PFSK-1 (cell line): Measurements from ENCODE around the gene MRPS12.

Experiments used
- FOXP2 ChIP-seq: optimal IDR thresholded peaks from 2 replicates; pipeline ENCODE3; 2011; ENCODE audit warnings: borderline replicate concordance, control low read depth, inconsistent platforms; ENCODE audit not compliant: insufficient read depth; ENCODE audit errors: extremely low read length, extremely low read depth
- POLR2AphosphoS5 ChIP-seq: IDR thresholded peaks from 2 replicates; pipeline ENCODE4 v1.6.1; 2012; ENCODE audit warnings: low read depth, mild to moderate bottlenecking, control low read depth, low read length, moderate library complexity
- SIN3A ChIP-seq: IDR thresholded peaks from 2 replicates; pipeline ENCODE4 v1.6.1; 2012; ENCODE audit warnings: mild to moderate bottlenecking, low read length, moderate library complexity, borderline replicate concordance; ENCODE audit not compliant: insufficient read depth
- TAF1 ChIP-seq: IDR thresholded peaks from 2 replicates; pipeline ENCODE4 v1.6.1; 2012; ENCODE audit warnings: low read length, control low read depth, borderline replicate concordance; ENCODE audit not compliant: insufficient read depth
- TF ChIP-seq, protein P1 (sequence below), 2 experiments: IDR thresholded peaks; 2 replicates each; pipeline versions ENCODE4 v1.6.1 to v1.8.0; 2011 to 2012; ENCODE audit warnings: low read depth in 2 of 2, low read length in 2 of 2, control low read depth in 1 of 2, inconsistent platforms in 1 of 2, mild to moderate bottlenecking in 1 of 2, moderate library complexity in 1 of 2; ENCODE audit not compliant: insufficient read depth in 1 of 2

MRPS12 gene

DNA sequence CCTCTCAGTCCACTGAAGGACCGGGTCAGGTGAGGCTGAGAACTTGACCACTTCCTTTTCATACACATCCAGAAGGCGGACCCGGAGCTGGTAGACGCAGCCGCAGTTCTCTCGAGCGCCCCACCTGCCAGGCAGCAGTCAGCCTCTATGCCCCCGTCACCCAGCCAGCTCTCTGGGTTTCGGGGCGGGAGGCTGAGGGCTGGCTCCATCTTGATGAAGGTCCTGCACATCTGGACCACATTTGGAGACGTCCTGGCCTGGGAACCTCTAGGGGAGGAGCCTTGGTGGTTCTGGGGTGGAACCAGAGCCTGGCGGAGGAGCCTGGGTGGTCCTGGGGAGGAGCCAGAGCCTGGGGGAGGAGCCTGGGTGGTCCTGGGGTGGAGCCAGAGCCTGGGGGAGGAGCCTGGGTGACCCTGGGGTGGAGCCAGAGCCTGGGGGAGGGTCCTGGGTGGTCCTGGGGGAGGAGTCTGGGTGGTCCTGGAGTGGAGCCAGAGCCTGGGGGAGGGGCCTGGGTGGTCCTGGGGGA is 14.3 kb downstream of the MRPS12 start:
- TF ChIP-seq, protein P1, sequence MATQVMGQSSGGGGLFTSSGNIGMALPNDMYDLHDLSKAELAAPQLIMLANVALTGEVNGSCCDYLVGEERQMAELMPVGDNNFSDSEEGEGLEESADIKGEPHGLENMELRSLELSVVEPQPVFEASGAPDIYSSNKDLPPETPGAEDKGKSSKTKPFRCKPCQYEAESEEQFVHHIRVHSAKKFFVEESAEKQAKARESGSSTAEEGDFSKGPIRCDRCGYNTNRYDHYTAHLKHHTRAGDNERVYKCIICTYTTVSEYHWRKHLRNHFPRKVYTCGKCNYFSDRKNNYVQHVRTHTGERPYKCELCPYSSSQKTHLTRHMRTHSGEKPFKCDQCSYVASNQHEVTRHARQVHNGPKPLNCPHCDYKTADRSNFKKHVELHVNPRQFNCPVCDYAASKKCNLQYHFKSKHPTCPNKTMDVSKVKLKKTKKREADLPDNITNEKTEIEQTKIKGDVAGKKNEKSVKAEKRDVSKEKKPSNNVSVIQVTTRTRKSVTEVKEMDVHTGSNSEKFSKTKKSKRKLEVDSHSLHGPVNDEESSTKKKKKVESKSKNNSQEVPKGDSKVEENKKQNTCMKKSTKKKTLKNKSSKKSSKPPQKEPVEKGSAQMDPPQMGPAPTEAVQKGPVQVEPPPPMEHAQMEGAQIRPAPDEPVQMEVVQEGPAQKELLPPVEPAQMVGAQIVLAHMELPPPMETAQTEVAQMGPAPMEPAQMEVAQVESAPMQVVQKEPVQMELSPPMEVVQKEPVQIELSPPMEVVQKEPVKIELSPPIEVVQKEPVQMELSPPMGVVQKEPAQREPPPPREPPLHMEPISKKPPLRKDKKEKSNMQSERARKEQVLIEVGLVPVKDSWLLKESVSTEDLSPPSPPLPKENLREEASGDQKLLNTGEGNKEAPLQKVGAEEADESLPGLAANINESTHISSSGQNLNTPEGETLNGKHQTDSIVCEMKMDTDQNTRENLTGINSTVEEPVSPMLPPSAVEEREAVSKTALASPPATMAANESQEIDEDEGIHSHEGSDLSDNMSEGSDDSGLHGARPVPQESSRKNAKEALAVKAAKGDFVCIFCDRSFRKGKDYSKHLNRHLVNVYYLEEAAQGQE (IDR thresholded peaks at IDR 0.05; ENCODE audit: insufficient read depth in 1 of 2, low read depth in 2 of 2, low read length in 2 of 2): no peak
- TF ChIP-seq FOXP2 (no peak), SIN3A (no peak), POLR2AphosphoS5 (no peak), TAF1 (no peak)

DNA sequence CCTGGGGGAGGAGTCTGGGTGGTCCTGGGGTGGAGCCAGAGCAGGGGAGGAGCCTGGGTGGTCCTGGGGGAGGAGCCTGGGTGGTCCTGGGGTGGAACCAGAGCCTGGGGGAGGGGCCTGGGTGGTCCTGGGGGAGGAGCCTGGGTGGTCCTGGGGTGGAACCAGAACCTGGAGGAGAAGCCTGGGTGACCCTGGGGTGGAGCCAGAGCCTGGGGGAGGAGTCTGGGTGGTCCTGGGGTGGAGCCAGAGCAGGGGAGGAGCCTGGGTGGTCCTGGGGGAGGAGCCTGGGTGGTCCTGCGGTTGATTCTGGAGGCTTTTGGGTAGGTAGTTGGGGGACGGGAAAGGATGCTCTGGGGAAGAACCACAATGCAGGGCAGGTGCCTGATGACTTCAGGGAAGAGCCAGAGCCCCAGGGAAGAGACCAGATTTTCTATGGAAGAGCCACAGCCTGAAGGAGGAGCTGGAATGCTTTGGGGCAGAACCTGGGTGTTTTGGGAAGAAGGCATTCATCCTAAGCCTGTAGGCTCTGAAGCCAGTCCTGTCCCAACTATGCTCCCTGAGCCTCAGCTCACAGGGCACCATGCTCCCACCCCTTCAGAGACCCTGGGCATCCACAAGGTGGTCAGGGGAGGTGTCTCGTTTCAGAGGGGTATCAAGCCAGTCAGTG is 15.0 kb downstream of the MRPS12 start:
- TF ChIP-seq TAF1: no peak
- TF ChIP-seq, protein P1 (IDR thresholded peaks at IDR 0.05; ENCODE audit: insufficient read depth in 1 of 2, low read depth in 2 of 2, low read length in 2 of 2): no peak
- TF ChIP-seq FOXP2: no peak
- no peak for TF ChIP-seq SIN3A
- TF ChIP-seq POLR2AphosphoS5: no peak

DNA sequence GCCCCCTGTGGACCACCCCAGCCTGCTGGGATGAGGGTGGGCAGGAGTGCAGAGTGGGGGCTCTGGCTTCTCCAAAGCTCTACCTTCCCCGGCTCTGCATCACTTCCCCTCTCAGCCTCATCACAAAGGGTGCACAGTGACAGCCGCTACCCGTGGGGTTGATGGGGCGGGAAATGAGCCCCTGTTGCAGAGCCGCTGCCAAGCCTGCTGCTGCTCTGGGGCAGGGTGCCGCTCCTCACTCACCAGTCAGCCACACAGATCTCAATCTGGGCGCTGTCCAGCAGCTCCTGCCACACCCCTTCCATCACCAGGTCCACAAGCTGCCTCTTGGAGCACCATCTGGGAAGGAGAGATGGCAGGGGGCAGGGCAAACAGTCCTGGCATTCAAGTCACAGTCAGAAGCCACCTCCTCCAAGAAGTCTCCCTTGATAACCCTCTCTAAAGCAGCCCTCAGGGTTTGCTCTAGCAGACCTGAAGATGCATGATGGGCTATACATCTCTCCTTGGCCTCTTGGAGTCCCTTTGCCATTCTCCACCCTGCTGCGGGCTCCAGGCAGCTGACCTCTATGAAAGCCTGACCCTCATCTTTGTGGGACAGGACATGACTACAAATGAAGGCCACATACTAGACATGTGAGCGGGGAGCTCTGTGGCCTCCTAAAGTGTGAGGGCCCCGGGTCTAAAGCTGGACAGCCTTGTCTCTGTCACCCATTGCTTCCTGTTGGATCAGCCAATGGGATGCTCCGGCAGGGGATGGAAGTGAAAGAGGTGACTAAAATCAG is 15.7 kb downstream of the MRPS12 start:
- TF ChIP-seq, protein P1 (IDR thresholded peaks at IDR 0.05; ENCODE audit: insufficient read depth in 1 of 2, low read depth in 2 of 2, low read length in 2 of 2): peak; percentile 72 to 84
- no peak for TF ChIP-seq POLR2AphosphoS5

DNA sequence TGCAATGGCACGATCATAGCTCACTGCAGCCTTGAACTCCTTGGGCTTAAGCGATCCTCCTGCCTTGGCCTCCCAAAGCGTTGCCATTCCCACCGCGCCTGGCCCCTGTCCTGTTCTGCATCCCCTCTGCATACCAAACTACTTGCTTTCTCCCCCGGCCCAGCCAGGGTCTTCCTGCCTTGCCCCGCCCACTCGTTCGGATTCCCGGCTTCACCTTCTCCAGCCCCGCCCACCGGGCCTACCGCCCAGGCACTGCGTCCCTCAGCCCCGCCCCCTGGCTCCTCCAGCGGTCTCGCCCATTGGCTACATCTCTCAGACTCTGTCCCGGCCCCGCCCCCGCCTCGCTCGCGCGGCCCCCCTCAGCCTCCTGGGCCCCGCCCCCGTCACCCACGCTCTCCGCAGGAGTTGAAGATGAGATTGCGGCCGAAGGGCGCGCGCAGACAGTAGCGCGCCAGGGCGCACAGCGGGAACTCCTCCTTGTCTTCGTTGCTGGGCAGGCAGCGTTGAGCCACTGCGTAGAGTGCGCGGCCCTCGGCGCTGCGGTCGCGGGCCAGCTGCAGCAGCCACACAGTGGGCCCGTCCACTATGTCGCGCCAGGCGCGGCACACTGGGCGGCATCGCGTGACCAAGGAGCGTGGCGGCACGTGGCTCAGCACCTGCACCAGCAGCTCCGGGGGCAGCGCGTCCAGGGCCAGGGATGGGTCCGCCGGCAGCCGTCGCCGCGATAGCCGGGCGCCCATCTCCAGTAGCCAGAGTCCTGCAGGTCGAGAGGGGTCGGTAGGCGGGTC is 19.0 kb downstream of the MRPS12 start:
- TF ChIP-seq TAF1 (no peak), POLR2AphosphoS5 (no peak)
- TF ChIP-seq, protein P1 (IDR thresholded peaks at IDR 0.05; ENCODE audit: insufficient read depth in 1 of 2, low read depth in 2 of 2, low read length in 2 of 2): no peak
